GM18951 (cell line): Measurements from ENCODE around the gene KCNJ4.

ENCODE experiments used
- POLR2A ChIP-seq: IDR thresholded peaks from 4 replicates; pipeline ENCODE4 v1.6.1; 2011; ENCODE audit warnings: mild to moderate bottlenecking; ENCODE audit not compliant: insufficient read length, insufficient read depth; ENCODE audit errors: extremely low read depth
- in situ Hi-C: fragments of 300-500 bp; cut with MboI; formaldehyde crosslinking; loops from one replicate; pipeline ENCODE4 v1.12.0; 2022; ENCODE audit warnings: low sequenced_read_pairs, mixed read lengths, inconsistent platforms; ENCODE audit not compliant: unreplicated experiment

Gene KCNJ4

DNA sequence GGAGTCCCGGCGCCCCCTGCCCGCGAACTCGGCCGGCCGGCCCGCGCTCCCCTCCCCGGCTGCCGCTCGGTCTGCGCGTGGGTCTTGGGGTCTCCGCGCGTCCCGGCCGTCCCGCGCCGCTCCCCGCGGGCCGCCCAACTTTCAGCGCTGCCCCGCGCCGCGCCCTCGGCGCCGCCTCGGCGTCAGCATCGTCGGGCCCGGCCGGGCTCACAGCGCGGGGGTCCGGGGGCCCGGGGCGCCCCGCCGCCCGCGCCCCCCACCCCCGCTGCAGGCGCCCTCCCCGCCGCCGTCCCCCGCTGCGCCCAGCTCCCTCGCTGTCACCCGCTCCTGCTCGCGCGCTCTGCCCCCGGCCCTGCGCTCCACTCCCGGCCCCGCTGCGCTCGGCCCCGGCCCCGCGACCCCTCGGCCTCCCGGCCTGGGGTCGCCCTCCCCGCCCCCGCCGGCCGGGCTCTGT, at the start of gene KCNJ4:
Gene KCNJ4, minus strand, starts transcription at position 124 of the 454 bp plus-strand sequence. CDS start 27,067 bp downstream, outside the sequence.
- in situ Hi-C loops, result no loop called here

DNA sequence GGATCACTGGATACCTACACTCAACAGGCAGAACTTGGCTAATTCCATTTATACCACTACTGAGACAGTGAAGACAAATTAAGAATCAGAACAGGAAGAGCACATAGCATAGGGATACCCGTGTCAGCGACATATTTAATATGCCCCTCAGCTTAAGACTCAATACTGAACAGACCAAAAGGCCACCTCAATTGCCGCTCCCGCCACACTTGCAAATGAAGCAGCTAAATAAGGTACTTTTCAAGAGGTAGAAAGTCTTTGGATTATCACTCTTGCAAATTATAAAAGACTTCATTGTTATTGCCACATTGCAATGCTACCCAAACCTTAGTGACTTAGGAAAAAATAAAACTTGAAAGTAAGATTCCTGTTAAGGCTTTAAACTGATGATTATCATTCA, 48.0 kb upstream of the KCNJ4 start:
- no peak for TF ChIP-seq POLR2A
- in situ Hi-C loops, result no loop called here

More for the DNA sequence above, at the start of gene KCNJ4:
- TF ChIP-seq POLR2A, result no peak

DNA sequence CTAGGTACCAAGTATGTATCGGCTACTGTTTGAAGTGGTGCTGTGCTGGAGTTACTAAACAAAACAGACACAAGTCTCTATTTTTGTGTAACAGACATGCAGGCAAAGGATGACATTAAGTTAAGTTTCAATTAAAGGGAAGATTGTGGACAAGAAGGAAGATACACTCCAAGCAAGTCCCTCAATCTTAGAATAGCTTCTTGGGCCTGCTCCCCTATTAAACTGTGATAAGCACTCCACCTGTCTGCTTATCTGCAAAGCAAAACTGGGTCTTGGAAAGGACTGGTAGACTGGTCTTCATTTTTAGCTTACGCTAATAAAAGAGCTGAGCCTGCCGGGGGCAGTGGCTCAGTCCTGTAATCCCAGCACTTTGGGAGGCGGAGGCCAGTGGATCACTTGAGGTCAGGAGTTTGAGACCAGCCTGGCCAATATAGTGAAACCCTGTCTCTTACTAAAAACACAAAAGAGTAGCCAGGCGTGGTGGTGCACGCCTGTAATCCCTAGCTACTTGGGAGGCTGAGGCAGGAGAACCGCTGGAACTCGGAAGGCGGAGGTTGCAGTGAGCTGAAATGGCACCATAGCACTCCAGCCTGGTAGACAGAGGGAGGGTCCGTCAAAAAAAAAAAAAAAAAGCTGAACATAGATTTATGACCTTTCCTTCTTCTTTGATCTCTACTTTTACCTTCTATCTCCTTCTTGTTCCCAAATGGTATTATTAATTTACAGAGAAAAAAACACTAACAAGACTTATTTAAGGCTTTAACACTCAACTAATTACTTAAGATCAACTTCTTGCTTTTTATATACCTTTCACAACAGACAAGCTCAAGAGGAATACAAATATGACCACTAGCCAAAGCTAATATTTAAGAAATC, 47.0 kb upstream of the KCNJ4 start:
- TF ChIP-seq POLR2A, result no peak
- in situ Hi-C loops, result no loop called here

DNA sequence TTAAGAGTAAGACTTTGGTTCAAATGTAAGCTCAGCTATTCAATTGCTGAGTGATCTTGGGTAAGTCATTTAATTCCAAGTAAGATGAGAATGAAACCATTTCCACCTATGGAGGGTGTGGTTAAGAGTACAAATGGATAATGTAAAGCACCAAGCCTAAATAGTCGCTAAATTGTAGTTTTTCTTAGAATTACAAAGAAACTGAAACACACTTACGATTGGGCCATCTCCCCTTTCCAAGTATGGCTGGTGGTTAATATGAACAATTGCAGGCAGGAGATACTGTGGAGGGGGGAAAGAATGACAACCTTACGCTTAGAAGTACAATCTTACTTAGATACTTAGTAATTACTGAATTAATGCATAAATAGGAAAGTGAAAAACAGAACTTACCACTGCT, 42.9 kb upstream of the KCNJ4 start:
- in situ Hi-C loops, result no loop called here
- no peak for TF ChIP-seq POLR2A

DNA sequence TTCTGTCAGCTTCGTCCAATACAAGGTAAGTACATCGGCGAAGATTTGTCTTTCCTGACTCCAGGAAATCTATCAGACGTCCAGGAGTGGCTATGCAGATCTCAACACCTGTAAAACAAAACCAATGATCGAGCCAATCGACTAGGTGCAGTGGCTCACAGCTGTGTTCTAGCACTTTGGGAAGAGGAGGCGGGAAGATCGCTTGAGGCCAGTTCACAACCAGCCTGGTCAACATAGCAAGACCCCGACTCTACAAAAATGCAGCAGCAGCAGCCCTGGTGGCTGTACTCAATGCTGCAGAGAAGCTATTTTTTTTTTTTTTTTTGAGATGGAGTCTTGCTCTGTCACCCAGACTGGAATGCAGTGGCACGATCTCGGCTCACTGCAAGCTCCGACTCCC, 39.9 kb upstream of the KCNJ4 start:
- TF ChIP-seq POLR2A, result no peak
- in situ Hi-C loops, result no loop called here

DNA sequence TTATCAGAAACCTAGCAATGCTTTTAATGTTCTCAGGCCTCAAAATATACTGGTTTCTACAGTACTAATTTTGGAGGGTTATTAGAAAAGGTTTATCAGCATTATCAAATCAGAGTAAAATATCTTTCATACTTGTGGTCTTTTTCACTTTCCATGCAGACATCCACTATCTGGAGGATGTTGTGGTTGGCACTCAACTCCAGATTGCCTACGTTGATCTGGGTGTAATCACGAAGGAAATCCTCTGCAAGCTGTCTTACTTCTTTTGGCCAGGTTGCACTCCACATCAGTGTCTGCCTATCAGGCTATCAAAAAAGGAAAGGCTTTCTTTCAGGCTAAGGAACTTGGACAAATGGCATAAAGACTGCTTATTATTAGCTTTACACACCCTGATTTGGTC, 39.5 kb upstream of the KCNJ4 start:
- no peak for TF ChIP-seq POLR2A
- in situ Hi-C loops, result no loop called here

DNA sequence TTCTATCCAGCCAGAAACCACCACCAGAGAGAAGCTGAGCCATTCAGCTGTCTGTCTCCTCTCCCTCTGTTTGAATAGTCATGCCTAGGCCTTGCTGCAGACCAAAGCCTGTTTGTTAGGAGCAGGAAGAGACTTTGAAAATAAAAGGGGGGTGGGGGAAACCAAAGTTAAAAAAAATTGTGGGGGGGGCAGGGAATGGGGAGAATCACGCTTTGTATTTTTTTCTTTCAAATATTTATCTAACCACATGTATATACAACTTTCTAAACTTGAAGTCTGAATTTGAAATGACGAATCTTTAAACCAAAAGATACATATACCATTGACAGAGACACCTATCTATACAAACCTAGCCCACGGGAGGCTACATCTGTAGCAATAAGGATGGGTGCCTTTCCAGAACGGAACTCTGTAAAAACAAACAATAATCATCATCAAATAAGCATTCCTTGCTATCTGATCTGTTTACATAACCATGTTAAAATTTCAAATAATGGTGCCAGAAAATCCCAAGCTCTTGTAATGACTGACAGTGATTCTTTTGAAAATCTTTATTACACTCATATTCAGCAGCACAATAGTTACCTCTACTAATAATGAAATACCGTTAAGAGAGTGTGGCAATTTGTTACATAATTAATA, 36.8 kb upstream of the KCNJ4 start:
- TF ChIP-seq POLR2A, result no peak
- in situ Hi-C loops, result no loop called here

DNA sequence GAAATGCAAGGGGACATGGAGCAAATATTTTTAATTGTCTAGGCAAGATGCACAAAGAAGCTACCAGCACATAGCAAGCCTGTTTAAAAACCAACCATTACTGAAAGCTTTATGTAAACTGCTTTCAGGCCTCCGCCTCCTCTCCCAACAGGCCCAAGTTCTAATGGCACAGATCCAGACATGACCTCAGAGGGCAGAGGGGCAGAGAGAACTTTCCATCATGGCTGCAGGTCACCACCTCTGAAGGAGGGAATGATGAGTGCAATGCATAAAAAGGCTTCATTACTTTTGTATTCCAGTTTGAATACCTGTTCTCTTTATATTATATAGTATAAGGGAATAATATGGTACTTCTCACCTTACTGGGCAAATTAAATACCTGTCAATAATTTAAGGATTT, 35.9 kb upstream of the KCNJ4 start:
- in situ Hi-C loops, result no loop called here
- TF ChIP-seq POLR2A, result no peak

DNA sequence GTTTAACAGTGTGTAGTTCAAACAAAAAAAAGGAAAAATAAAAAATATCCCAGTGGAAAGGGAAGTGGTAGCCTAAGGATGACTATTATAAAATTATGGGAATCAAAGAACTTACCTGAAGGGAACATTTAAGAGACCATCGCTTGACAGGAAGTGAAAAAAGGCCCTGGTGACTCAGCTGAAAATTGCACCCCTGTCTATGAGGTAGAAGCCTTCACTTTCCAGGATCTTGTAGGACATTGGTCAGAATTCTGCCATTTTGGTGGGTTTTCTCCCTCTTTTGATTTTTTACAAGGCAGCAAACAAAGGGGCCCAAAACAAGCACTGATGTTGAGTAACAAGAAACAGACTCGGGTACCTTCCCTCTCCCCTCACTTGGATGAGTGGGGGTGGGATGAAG, 35.5 kb upstream of the KCNJ4 start:
- in situ Hi-C loops, result no loop called here
- no peak for TF ChIP-seq POLR2A

DNA sequence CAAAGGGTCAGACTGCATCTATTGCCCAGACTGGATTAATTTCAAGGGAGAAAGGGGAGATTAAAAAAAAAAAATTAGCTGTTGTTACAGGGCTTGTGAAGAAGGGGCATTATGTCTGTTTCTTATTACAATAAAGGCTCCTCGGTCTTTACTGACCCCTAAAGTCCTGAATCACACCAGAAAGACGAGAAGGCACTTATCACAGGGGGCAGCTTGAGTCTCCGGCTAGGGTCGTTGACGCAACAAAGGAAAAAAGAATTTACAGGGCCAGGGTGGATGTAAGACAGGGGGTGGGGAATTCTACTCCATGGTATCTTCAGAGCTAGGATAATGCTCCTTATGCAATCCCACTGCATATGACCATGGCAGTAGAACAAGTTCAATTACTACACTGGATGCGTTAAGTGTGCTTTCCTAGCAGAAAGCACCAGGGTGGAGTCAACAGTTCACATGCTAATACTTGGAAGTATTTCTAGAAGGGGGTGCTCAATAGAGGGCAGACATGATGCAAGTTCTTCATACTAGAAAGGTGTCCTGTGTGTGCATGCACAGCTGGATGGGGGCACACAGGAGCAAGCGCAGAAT, 34.7 kb upstream of the KCNJ4 start:
- no peak for TF ChIP-seq POLR2A

DNA sequence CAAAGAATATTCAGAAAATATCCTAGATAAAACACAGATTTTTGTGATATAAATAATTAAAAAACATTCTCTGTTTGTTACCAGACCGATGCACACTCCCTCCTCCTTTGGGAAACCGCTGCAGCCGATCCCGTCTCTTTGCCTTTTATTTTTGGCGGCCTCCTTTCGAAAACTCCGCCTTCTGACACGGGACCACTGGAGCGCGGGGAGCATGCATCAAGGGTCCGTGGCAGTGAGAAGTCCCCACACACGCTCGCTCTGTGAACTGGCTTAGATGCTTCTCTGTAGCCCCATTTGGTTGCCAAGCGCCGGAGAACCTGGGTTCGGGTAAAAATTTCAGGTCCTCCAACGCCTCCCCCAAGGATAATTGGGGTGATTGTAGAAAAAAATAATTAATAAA, 34.1 kb upstream of the KCNJ4 start:
- TF ChIP-seq POLR2A, result no peak
- in situ Hi-C loops, result no loop called here

More for the DNA sequence above, 34.7 kb upstream of the KCNJ4 start:
- in situ Hi-C loops, result no loop called here

DNA sequence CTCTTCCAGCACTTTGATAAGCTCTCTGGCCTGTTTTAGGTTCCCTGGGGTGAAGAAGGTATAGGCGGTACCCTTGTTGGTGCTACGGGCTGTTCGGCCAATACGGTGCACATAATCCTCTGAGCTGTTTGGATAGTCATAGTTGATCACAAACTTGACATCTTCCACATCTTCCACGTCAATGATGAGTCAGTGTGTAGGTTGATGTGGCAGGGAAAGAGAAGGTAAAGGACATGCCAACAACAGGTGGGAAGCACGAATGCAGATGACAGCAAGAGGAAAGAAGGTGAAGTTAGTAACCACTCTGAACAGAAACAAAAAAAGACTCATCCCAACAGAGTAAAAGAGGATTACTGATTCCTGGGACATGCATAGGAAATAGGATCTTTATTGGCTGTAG, 32.9 kb upstream of the KCNJ4 start:
- TF ChIP-seq POLR2A, result no peak
- in situ Hi-C loops, result no loop called here

DNA sequence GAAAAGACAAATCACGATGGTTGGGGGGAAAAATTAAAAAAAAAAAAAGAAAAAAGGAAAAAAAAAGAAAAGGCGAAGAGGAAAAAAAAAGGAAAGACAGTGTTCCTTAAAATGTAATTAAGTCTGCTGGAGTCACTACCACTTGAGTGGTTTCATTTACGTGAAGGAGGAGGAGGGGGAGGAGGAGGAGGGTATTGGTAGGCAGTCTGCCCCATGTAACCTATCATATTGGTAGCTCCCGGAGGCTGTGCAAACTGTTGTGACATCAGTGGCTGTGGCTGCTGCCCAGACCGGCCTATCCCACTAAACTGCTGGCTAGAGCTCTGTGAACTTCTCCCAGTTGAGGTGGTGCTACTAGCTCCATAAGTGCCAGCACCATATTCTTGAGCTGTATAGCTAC, 30.8 kb upstream of the KCNJ4 start:
- TF ChIP-seq POLR2A, result no peak
- in situ Hi-C loops, result no loop called here
